Umbilical cord (tissue), 2 donors: ENCODE data around the gene SCNN1B. TPM values are rescaled to one million over a fixed set of nuclear protein-coding genes. Genes with fewer than 3 reads are reported as not detected.
"Not testable (repeated sequence)": the region's sequence is repeated elsewhere in the genome, so short reads cannot be mapped to it uniquely, and the experiment has no call there.

Experiments used
- DNase-seq: peaks from one replicate; pipeline ENCODE4 v3.0.0-alpha.2; 2015; ENCODE audit warnings: low spot score
- total RNA-seq: library from RNA; depleted of rRNA; stranded (reverse); fragments of >200 nt; gene quantifications from one replicate; pipeline ENCODE4 v1.2.3, GENCODE V29; 2014; ENCODE audit warnings: low replicate concordance; ENCODE audit not compliant: insufficient read depth

Gene SCNN1B
- total RNA-seq, 1 donor from 2014 or later = 1.2 TPM

- no peak for DNase-seq
Measured at GRCh38 chr16:23288726-23289512, 13.2 kb upstream of the SCNN1B start.

- DNase-seq = no peak
Measured at GRCh38 chr16:23290189-23291062, 11.7 kb upstream of the SCNN1B start.

- DNase-seq = no peak
Measured at GRCh38 chr16:23293016-23293415, 9.1 kb upstream of the SCNN1B start.

GRCh38 chr16:23294260-23294659, 7.8 kb upstream of the SCNN1B start:
- DNase-seq = no peak

GRCh38 chr16:23296994-23297393, 5.1 kb upstream of the SCNN1B start:
- DNase-seq = no peak

GRCh38 chr16:23298290-23298915, 3.7 kb upstream of the SCNN1B start:
- no peak for DNase-seq

- DNase-seq = not testable (repeated sequence)
Measured at GRCh38 chr16:23299815-23300214, 2.3 kb upstream of the SCNN1B start.

GRCh38 chr16:23301251-23302044, 654 bp upstream of the SCNN1B start:
- DNase-seq = no peak

GRCh38 chr16:23303685-23304084, 1.6 kb downstream of the SCNN1B start:
- DNase-seq = no peak

- DNase-seq = no peak
Measured at GRCh38 chr16:23304620-23305019, 2.5 kb downstream of the SCNN1B start.

GRCh38 chr16:23306199-23307100, 4.3 kb downstream of the SCNN1B start:
- DNase-seq = no peak

GRCh38 chr16:23310217-23310616, 8.1 kb downstream of the SCNN1B start:
- DNase-seq = no peak

- DNase-seq = no peak
Measured at GRCh38 chr16:23310744-23311143, 8.6 kb downstream of the SCNN1B start.

GRCh38 chr16:23316232-23316631, 14.1 kb downstream of the SCNN1B start:
- no peak for DNase-seq

GRCh38 chr16:23316634-23317265, 14.6 kb downstream of the SCNN1B start:
- no peak for DNase-seq

GRCh38 chr16:23317266-23317661, 15.2 kb downstream of the SCNN1B start:
- DNase-seq = no peak

- no peak for DNase-seq
Measured at GRCh38 chr16:23317751-23318150, 15.6 kb downstream of the SCNN1B start.

GRCh38 chr16:23318639-23319038, 16.5 kb downstream of the SCNN1B start:
- DNase-seq = no peak

- no peak for DNase-seq
Measured at GRCh38 chr16:23319861-23320615, 17.9 kb downstream of the SCNN1B start.
